ENCODE measurements around the gene WWOX. TPM values are rescaled to one million over a fixed set of nuclear protein-coding genes. Genes with fewer than 3 reads are reported as not detected.

WWOX gene
- total RNA-seq, 6 experiments from 2014 or later = 0.46 to 3.4 (median 1.3) TPM

- Mint-ChIP-seq H3K36me3 (ENCODE audit: low read depth) (no peaks in the 10 kb centered on the region; the same call in 1 of the 2 replicates), H3K27ac (no peak overlapping the region), H3K4me3 (no peak overlapping the region), H3K4me1 (ENCODE audit: low read depth) (no peaks in the 10 kb centered on the region), H3K27me3 (ENCODE audit: insufficient read depth) (no peaks in the 10 kb centered on the region; the same call in none of the 2 replicates), H3K9me3 (peaks cover 61% of the 10 kb centered on the region)
- DNase-seq = no peak
- no peak for TF ChIP-seq CTCF (IDR thresholded peaks at IDR 0.05)
Observed at GRCh38 chr16:78485917-78486257, 386.4 kb downstream of the WWOX start.

- no peak for DNase-seq
- Mint-ChIP-seq H3K4me3 (no peak overlapping the region), H3K36me3 (ENCODE audit: low read depth) (no peaks in the 10 kb centered on the region; the same call in 1 of the 2 replicates), H3K9me3 (peaks cover 69% of the 10 kb centered on the region), H3K4me1 (ENCODE audit: low read depth) (no peaks in the 10 kb centered on the region), H3K27me3 (ENCODE audit: insufficient read depth) (no peaks in the 10 kb centered on the region; the same call in none of the 2 replicates), H3K27ac (no peak overlapping the region)
- TF ChIP-seq CTCF (IDR thresholded peaks at IDR 0.05) = no peak
Observed at GRCh38 chr16:78487471-78487870, 388.0 kb downstream of the WWOX start.

GRCh38 chr16:78489072-78489471 is 389.6 kb downstream of the WWOX start:
- DNase-seq = no peak
- H3K27me3 Mint-ChIP-seq (ENCODE audit: insufficient read depth) = no peaks in the 10 kb centered on the region; the same call in none of the 2 replicates
- no peaks in the 10 kb centered on the region for H3K4me1 Mint-ChIP-seq (ENCODE audit: low read depth)
- no peak overlapping the region for H3K4me3 Mint-ChIP-seq
- no peak for TF ChIP-seq CTCF (IDR thresholded peaks at IDR 0.05)
- peaks cover 71% of the 10 kb centered on the region for H3K9me3 Mint-ChIP-seq
- H3K36me3 Mint-ChIP-seq (ENCODE audit: low read depth) = no peaks in the 10 kb centered on the region; the same call in 1 of the 2 replicates
- no peak overlapping the region for H3K27ac Mint-ChIP-seq

- H3K9me3 Mint-ChIP-seq = peaks cover 68% of the 10 kb centered on the region
- H3K36me3 Mint-ChIP-seq (ENCODE audit: low read depth) = no peaks in the 10 kb centered on the region; the same call in 1 of the 2 replicates
- no peaks in the 10 kb centered on the region; the same call in none of the 2 replicates for H3K27me3 Mint-ChIP-seq (ENCODE audit: insufficient read depth)
- no peak for DNase-seq
- no peak for TF ChIP-seq CTCF (IDR thresholded peaks at IDR 0.05)
- no peaks in the 10 kb centered on the region for H3K4me1 Mint-ChIP-seq (ENCODE audit: low read depth)
- no peak overlapping the region for H3K27ac Mint-ChIP-seq
- H3K4me3 Mint-ChIP-seq = no peak overlapping the region
Observed at GRCh38 chr16:78489631-78490030, 390.2 kb downstream of the WWOX start.

- TF ChIP-seq CTCF (IDR thresholded peaks at IDR 0.05) = no peak
- Mint-ChIP-seq H3K27ac (no peak overlapping the region), H3K9me3 (peaks cover 66% of the 10 kb centered on the region), H3K36me3 (ENCODE audit: low read depth) (no peaks in the 10 kb centered on the region; the same call in 1 of the 2 replicates), H3K4me1 (ENCODE audit: low read depth) (no peaks in the 10 kb centered on the region), H3K4me3 (no peak overlapping the region), H3K27me3 (ENCODE audit: insufficient read depth) (no peaks in the 10 kb centered on the region; the same call in none of the 2 replicates)
- no peak for DNase-seq
Observed at GRCh38 chr16:78490431-78490830, 391.0 kb downstream of the WWOX start.

- Mint-ChIP-seq H3K27me3 (ENCODE audit: insufficient read depth) (no peaks in the 10 kb centered on the region; the same call in 1 of the 2 replicates), H3K36me3 (ENCODE audit: low read depth) (no peaks in the 10 kb centered on the region; the same call in 1 of the 2 replicates), H3K9me3 (peaks cover 68% of the 10 kb centered on the region), H3K4me3 (no peak overlapping the region), H3K27ac (no peak overlapping the region), H3K4me1 (ENCODE audit: low read depth) (no peaks in the 10 kb centered on the region)
- TF ChIP-seq CTCF (IDR thresholded peaks at IDR 0.05) = no peak
- DNase-seq = no peak
Observed at GRCh38 chr16:78490847-78491246, 391.4 kb downstream of the WWOX start.
